Activated naive CD8-positive, alpha-beta T cell treated with anti-CD3 and anti-CD28 coated beads, Interleukin-2, amount 50 U/mL, for 24 hours (primary cell): ENCODE measurements around the gene ULK4.
"Not testable (repeated sequence)": the region's sequence is repeated elsewhere in the genome, so short reads cannot be mapped to it uniquely, and the experiment has no call there.

Source experiments
- ATAC-seq: fragments of 150-1000 bp; cut with Tn5 transposase; one replicate; pipeline ENCODE4 v1.10.0; 2021
- DNase-seq: peaks from one replicate; pipeline ENCODE4 v3.0.0; 2021
- H3K27ac Mint-ChIP-seq: one replicate; pipeline ENCODE4 v1.8.0; 2021; ENCODE audit warnings: mild to moderate bottlenecking, mixed read lengths
- H3K27me3 Mint-ChIP-seq: one replicate; pipeline ENCODE4 v1.8.0; 2021; ENCODE audit warnings: mixed read lengths
- H3K36me3 Mint-ChIP-seq: one replicate; pipeline ENCODE4 v1.8.0; 2021; ENCODE audit warnings: low read depth, mixed read lengths
- H3K4me1 Mint-ChIP-seq: one replicate; pipeline ENCODE4 v1.8.0; 2021; ENCODE audit warnings: mixed read lengths
- H3K4me3 Mint-ChIP-seq: one replicate; pipeline ENCODE4 v1.8.0; 2021; ENCODE audit warnings: mild to moderate bottlenecking, moderate library complexity, mixed read lengths
- H3K9me3 Mint-ChIP-seq: one replicate; pipeline ENCODE4 v1.8.0; 2021; ENCODE audit warnings: mixed read lengths

Gene ULK4

GRCh38 chr3:41653571-41654239, 308.2 kb downstream of the ULK4 start:
- no peak for DNase-seq
- Mint-ChIP-seq H3K27me3 (no peaks in the 10 kb centered on the region), H3K9me3 (peaks cover under 1% of the 10 kb centered on the region)

DNA sequence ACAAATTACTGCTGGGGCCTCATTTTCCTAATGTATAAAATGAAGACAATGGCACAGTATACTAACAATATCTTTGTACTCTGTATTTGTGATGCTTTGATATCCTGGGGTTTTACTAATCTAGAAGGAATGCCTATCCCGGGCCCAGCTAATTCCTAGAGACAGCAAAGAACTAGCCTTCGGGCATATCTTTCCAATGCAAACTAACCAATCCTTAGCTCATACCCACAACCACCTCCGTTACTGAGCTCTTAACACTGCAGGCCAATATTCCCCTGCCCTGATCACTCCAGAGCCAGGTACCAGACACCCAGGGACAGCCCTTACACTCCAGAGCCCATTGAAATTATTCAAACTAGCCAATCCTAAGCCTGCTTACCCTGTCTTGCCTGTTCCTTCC, 309.0 kb downstream of the ULK4 start:
- DNase-seq = no peak
- ATAC-seq = no peak
- H3K4me3 Mint-ChIP-seq = no peak overlapping the region
- no peaks in the 10 kb centered on the region for H3K4me1 Mint-ChIP-seq
- peaks cover 7% of the 10 kb centered on the region for H3K9me3 Mint-ChIP-seq
- no peaks in the 10 kb centered on the region for H3K27me3 Mint-ChIP-seq
- H3K36me3 Mint-ChIP-seq = peaks cover 9% of the 10 kb centered on the region
- no peak overlapping the region for H3K27ac Mint-ChIP-seq

More at GRCh38 chr3:41653571-41654239, 308.2 kb downstream of the ULK4 start:
- H3K27ac Mint-ChIP-seq = no peak overlapping the region
- no peaks in the 10 kb centered on the region for H3K4me1 Mint-ChIP-seq
- no peak for ATAC-seq
- no peak overlapping the region for H3K4me3 Mint-ChIP-seq
- H3K36me3 Mint-ChIP-seq = peaks cover 2% of the 10 kb centered on the region

DNA sequence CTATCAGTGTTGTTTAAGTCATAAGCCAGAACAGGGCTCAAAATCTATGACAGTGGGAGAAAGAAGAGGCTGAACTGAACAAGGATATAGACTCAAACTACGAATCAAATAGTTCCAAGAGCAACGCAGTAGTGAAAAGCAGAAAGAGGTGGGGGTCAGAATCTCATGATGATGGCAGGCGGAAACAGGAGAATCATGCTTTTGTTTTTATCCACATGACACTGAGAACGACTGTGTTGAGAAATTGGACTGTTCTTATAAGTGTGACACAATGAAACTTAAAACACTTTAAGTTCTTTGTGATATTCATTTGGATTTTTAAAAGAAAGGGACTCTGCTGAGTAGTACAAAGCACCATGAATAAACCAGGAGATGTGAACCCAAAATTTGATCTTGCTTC, 309.4 kb downstream of the ULK4 start:
- no peaks in the 10 kb centered on the region for H3K4me1 Mint-ChIP-seq
- H3K27ac Mint-ChIP-seq = no peak overlapping the region
- peaks cover 7% of the 10 kb centered on the region for H3K9me3 Mint-ChIP-seq
- DNase-seq (no peak), ATAC-seq (no peak)
- peaks cover 9% of the 10 kb centered on the region for H3K36me3 Mint-ChIP-seq
- no peak overlapping the region for H3K4me3 Mint-ChIP-seq
- H3K27me3 Mint-ChIP-seq = no peaks in the 10 kb centered on the region

DNA sequence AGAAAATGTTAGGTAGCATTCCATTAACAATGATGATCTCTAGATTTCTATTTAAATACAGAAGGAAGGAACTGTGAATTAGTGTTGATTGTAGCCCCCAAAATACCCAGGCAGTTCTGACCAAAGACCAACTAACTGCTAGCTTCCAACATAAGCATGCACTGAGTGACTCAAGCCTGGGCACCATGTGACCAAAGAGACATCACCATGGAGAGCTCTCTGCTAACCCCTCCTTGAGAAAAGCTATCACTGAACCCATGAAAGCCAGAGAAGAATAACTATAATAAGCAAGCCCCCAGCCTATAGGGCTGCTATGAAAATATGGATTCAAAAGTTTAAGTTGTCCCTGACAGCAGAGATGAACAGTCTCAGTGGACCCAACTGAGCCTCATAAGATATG, 310.2 kb downstream of the ULK4 start:
- no peak for ATAC-seq
- peaks cover 7% of the 10 kb centered on the region for H3K9me3 Mint-ChIP-seq
- peaks cover 9% of the 10 kb centered on the region for H3K36me3 Mint-ChIP-seq

DNA sequence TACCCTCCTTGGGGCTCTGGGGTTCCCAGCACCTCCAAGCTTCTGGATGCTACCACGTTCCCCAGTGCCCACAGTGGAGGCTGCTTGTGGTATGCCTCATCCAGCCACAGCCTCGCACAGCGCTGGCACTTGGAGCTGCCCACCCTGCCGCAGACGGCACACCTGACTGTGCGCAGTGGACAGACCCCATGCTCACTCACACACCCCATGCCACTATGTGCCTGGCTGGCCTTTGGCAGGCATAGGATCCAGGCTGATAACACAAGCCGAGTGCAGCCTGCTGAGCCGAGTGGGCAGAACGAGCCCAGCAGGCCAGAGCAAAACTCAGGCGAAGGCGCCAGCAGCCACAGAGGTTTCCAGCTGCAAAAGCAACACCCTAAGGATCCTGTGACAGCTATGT, 311.5 kb downstream of the ULK4 start:
- no peak overlapping the region for H3K27ac Mint-ChIP-seq
- H3K9me3 Mint-ChIP-seq = peaks cover 14% of the 10 kb centered on the region

More for the DNA sequence above, 310.2 kb downstream of the ULK4 start:
- H3K27me3 Mint-ChIP-seq = no peaks in the 10 kb centered on the region
- no peak overlapping the region for H3K4me3 Mint-ChIP-seq
- no peak for DNase-seq
- no peaks in the 10 kb centered on the region for H3K4me1 Mint-ChIP-seq
- no peak overlapping the region for H3K27ac Mint-ChIP-seq

DNA sequence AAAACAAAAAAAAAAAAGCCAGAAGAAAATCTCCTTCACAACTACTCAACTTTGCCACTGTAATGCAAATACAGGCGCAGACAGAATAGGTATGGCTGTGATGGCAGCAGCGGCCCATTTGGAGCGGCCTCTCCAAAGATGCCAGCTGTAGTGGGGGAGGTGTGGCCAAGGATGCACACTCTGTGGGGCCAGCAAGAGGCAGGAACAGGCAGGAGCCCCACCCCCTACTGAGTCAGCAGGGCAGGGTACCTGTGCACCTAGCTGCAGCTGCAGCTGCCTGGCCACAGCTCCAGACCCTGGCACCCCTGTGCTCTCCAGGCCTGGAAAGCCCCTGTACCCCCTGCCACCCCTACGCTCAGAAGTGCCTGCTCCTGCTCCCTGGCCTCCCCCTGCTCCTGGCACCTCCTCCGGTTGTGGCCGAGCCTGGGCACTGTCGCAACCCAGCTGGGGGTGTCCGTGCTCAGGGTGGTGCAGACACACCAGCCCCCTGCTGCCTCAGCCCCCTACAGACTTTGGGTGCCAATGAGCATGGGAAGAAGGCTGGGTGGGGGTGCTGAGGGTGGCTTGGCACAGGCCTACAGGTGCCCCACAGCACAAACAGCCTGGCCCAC, 312.7 kb downstream of the ULK4 start:
- Mint-ChIP-seq H3K9me3 (peaks cover 14% of the 10 kb centered on the region), H3K4me1 (no peaks in the 10 kb centered on the region), H3K27me3 (no peaks in the 10 kb centered on the region), H3K36me3 (peaks cover 14% of the 10 kb centered on the region), H3K4me3 (no peak overlapping the region), H3K27ac (no peak overlapping the region)
- DNase-seq = no peak
- ATAC-seq = peak; percentile 4

More for the DNA sequence above, 311.5 kb downstream of the ULK4 start:
- DNase-seq (no peak), ATAC-seq (no peak)
- H3K27me3 Mint-ChIP-seq = no peaks in the 10 kb centered on the region
- no peak overlapping the region for H3K4me3 Mint-ChIP-seq
- no peaks in the 10 kb centered on the region for H3K4me1 Mint-ChIP-seq
- peaks cover 14% of the 10 kb centered on the region for H3K36me3 Mint-ChIP-seq

DNA sequence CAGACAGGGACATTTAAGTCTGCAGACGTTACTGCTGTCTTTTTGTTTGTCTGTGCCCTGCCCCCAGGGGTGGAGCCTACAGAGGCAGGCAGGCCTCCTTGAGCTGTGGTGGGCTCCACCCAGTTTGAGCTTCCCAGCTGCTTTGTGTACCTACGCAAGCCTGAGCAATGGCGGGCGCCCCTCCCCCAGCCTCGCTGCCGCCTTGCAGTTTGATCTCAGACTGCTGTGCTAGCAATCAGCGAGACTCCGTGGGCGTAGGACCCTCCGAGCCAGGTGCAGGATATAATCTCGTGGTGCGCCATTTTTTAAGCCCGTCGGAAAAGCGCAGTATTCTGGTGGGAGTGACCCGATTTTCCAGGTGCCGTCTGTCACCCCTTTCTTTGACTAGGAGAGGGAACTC, 314.2 kb downstream of the ULK4 start:
- peaks cover 14% of the 10 kb centered on the region for H3K36me3 Mint-ChIP-seq

GRCh38 chr3:41640076-41640475, 321.8 kb downstream of the ULK4 start:
- Mint-ChIP-seq H3K36me3 (no peaks in the 10 kb centered on the region), H3K4me1 (no peaks in the 10 kb centered on the region)

More for the DNA sequence above, 314.2 kb downstream of the ULK4 start:
- DNase-seq, H3K4me1 Mint-ChIP-seq, H3K4me3 Mint-ChIP-seq, H3K27ac Mint-ChIP-seq, ATAC-seq, H3K27me3 Mint-ChIP-seq: not testable (repeated sequence)
- peaks cover 14% of the 10 kb centered on the region for H3K9me3 Mint-ChIP-seq

GRCh38 chr3:41638381-41638780, 323.5 kb downstream of the ULK4 start:
- H3K4me3 Mint-ChIP-seq = no peak overlapping the region
- no peaks in the 10 kb centered on the region for H3K9me3 Mint-ChIP-seq
- DNase-seq = no peak
- H3K4me1 Mint-ChIP-seq = no peaks in the 10 kb centered on the region
- no peak for ATAC-seq
- H3K27ac Mint-ChIP-seq = no peak overlapping the region
- H3K36me3 Mint-ChIP-seq = no peaks in the 10 kb centered on the region
- H3K27me3 Mint-ChIP-seq = no peaks in the 10 kb centered on the region

More at GRCh38 chr3:41640076-41640475, 321.8 kb downstream of the ULK4 start:
- Mint-ChIP-seq H3K27me3 (no peaks in the 10 kb centered on the region), H3K27ac (no peak overlapping the region), H3K4me3 (no peak overlapping the region), H3K9me3 (no peaks in the 10 kb centered on the region)
- ATAC-seq (no peak), DNase-seq (no peak)

GRCh38 chr3:41632700-41633099, 329.2 kb downstream of the ULK4 start:
- ATAC-seq = no peak

GRCh38 chr3:41630708-41631107, 331.2 kb downstream of the ULK4 start:
- Mint-ChIP-seq H3K4me3 (no peak overlapping the region), H3K36me3 (no peaks in the 10 kb centered on the region), H3K27ac (no peak overlapping the region), H3K4me1 (no peaks in the 10 kb centered on the region), H3K9me3 (no peaks in the 10 kb centered on the region), H3K27me3 (no peaks in the 10 kb centered on the region)
- no peak for ATAC-seq
- DNase-seq = no peak

More at GRCh38 chr3:41632700-41633099, 329.2 kb downstream of the ULK4 start:
- DNase-seq = no peak
- H3K27me3 Mint-ChIP-seq = no peaks in the 10 kb centered on the region
- no peak overlapping the region for H3K27ac Mint-ChIP-seq
- H3K9me3 Mint-ChIP-seq = no peaks in the 10 kb centered on the region
- H3K4me1 Mint-ChIP-seq = no peaks in the 10 kb centered on the region
- no peaks in the 10 kb centered on the region for H3K36me3 Mint-ChIP-seq
- no peak overlapping the region for H3K4me3 Mint-ChIP-seq

GRCh38 chr3:41629986-41630385, 331.9 kb downstream of the ULK4 start:
- ATAC-seq = no peak
- no peaks in the 10 kb centered on the region for H3K4me1 Mint-ChIP-seq
- H3K27me3 Mint-ChIP-seq = no peaks in the 10 kb centered on the region

GRCh38 chr3:41629072-41629471, 332.8 kb downstream of the ULK4 start:
- Mint-ChIP-seq H3K27me3 (no peaks in the 10 kb centered on the region), H3K27ac (no peak overlapping the region), H3K4me3 (no peak overlapping the region), H3K4me1 (no peaks in the 10 kb centered on the region), H3K9me3 (no peaks in the 10 kb centered on the region), H3K36me3 (no peaks in the 10 kb centered on the region)
- no peak for DNase-seq
- ATAC-seq = no peak

More at GRCh38 chr3:41629986-41630385, 331.9 kb downstream of the ULK4 start:
- no peak overlapping the region for H3K27ac Mint-ChIP-seq
- no peaks in the 10 kb centered on the region for H3K36me3 Mint-ChIP-seq
- H3K9me3 Mint-ChIP-seq = no peaks in the 10 kb centered on the region
- H3K4me3 Mint-ChIP-seq = no peak overlapping the region
- no peak for DNase-seq

GRCh38 chr3:41627477-41628087, 334.3 kb downstream of the ULK4 start:
- Mint-ChIP-seq H3K27me3 (no peaks in the 10 kb centered on the region), H3K4me3 (no peak overlapping the region), H3K9me3 (no peaks in the 10 kb centered on the region), H3K27ac (no peak overlapping the region), H3K4me1 (no peaks in the 10 kb centered on the region), H3K36me3 (no peaks in the 10 kb centered on the region)
- ATAC-seq = no peak
- DNase-seq = no peak

DNA sequence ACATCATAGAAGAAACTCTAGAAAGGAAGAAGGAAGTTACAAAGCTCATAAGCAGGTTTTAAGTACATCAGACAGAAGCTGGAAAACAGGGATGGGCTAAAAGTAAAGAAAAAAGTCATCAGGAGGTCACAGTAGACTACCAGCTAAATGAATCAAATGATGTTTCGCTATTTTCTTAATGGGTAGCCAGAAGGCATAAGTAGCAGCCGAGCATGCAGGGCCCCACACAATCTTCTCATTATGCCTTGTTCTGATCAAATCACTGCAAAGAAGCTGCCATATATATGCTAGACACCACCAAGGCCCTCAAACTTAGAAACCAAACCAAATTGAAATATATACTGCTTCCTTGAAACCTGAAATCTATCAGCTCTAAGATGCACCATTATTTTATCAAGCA, 349.1 kb downstream of the ULK4 start:
- H3K9me3 Mint-ChIP-seq = no peaks in the 10 kb centered on the region
- peaks cover 3% of the 10 kb centered on the region for H3K36me3 Mint-ChIP-seq
- no peak for ATAC-seq
- H3K4me3 Mint-ChIP-seq = no peak overlapping the region
- H3K27ac Mint-ChIP-seq = no peak overlapping the region
- no peaks in the 10 kb centered on the region for H3K27me3 Mint-ChIP-seq
- DNase-seq = no peak
- H3K4me1 Mint-ChIP-seq = peaks cover 10% of the 10 kb centered on the region
